K562 (cell line): ENCODE data around the gene ZNF331. TPM values are rescaled to one million over a fixed set of nuclear protein-coding genes. Genes with fewer than 3 reads are reported as not detected.
"Not testable (repeated sequence)": the region's sequence is repeated elsewhere in the genome, so short reads cannot be mapped to it uniquely, and the experiment has no call there.

Source experiments
- ATAC-seq: fragments of 200-7000 bp; cut with Tn5 transposase; 3 replicates; pipeline ENCODE4 v1.9.1; 2020; ENCODE audit warnings: moderate library complexity
- BruUV-seq: library from RNA; stranded (reverse); fragments of 400-500 nt; replicated peaks from 2 replicates; lab custom pipeline; 2021; lab: Mats Ljungman, UMichigan
- CTCF ChIA-PET: fragments of 300-600 bp; formaldehyde crosslinking; extraction: SDS; loops from one replicate; lab custom pipeline; 2021; ENCODE audit warnings: low intra/inter-chr PET ratio; lab: Yijun Ruan, JAX
- POLR2A ChIA-PET: fragments of 300-600, 350-650 bp; sonication (Branson Sonifier 250); formaldehyde crosslinking; extraction: SDS; loops from one replicate; lab custom pipeline; 2021; ENCODE audit warnings: antibody characterized with exemption, inconsistent platforms; lab: Yijun Ruan, JAX
- DNase-seq, 4 experiments: peaks; one replicate each; pipeline versions ENCODE4 v3.0.0 to v3.0.0-alpha.2; 2011 to 2018; ENCODE audit warnings: low spot score in 3 of 4, mixed read lengths in 3 of 4; ENCODE audit errors: extremely low read depth in 1 of 4
- FAIRE-seq: peaks from 2 replicates; lab custom pipeline; 2011; peaks lifted over from hg19 to GRCh38; lab: Jason Lieb, UNC
- H2AFZ ChIP-seq: 2 replicates; pipeline ENCODE4 v1.6.0; 2011; ENCODE audit warnings: low read depth, low read length, control low read depth, inconsistent platforms
- H3K27ac ChIP-seq: fragments of 200-600 bp; 3 replicates; pipeline ENCODE4 v1.8.0; 2011; ENCODE audit warnings: low read depth, mild to moderate bottlenecking, control low read depth, inconsistent platforms, low read length, moderate library complexity, mixed read lengths; ENCODE audit errors: extremely low read depth
- H3K27me3 ChIP-seq, 2 experiments: fragments of 300-600 bp in 1 of 2; 2 replicates in 1 of 2; 3 replicates in 1 of 2; pipeline versions ENCODE4 v1.6.0 to v1.8.0; 2011; ENCODE audit warnings: inconsistent platforms in 2 of 2, low read length in 2 of 2, mild to moderate bottlenecking in 1 of 2, mixed read lengths in 1 of 2, moderate library complexity in 1 of 2; ENCODE audit not compliant: control insufficient read depth in 2 of 2, insufficient read depth in 2 of 2
- H3K36me3 ChIP-seq: fragments of 300-600 bp; 3 replicates; pipeline ENCODE4 v1.8.0; 2011; ENCODE audit warnings: mild to moderate bottlenecking, low read length, inconsistent platforms; ENCODE audit not compliant: control insufficient read depth, insufficient read depth
- H3K4me1 ChIP-seq, 2 experiments: fragments of 200-600 bp in 1 of 2; replicated peaks in 1 of 2; 2 replicates in 1 of 2; 3 replicates in 1 of 2; pipeline versions ENCODE4 v1.5.1 to v1.8.0; 2011; ENCODE audit warnings: inconsistent platforms in 2 of 2, low read length in 2 of 2, mild to moderate bottlenecking in 1 of 2, mixed read lengths in 1 of 2, moderate library complexity in 1 of 2; ENCODE audit not compliant: control insufficient read depth in 2 of 2, insufficient read depth in 2 of 2
- H3K4me2 ChIP-seq: 2 replicates; pipeline ENCODE4 v1.6.1; 2011; ENCODE audit warnings: low read length, control low read depth, inconsistent platforms, mixed read lengths; ENCODE audit not compliant: insufficient read depth
- H3K4me3 ChIP-seq: fragments of 200-600 bp; sonication (generic), shearing (Covaris generic); 2 replicates; pipeline ENCODE4 v1.5.1; 2016; ENCODE audit warnings: control low read depth, inconsistent platforms
- H3K79me2 ChIP-seq: fragments of 200-600 bp; 3 replicates; pipeline ENCODE4 v1.8.0; 2011; ENCODE audit warnings: low read length, inconsistent platforms; ENCODE audit not compliant: control insufficient read depth, insufficient read depth
- H3K9ac ChIP-seq, 2 experiments: 2 replicates each; pipeline versions ENCODE4 v1.6.0 to v1.6.1; 2011; ENCODE audit warnings: low read depth in 2 of 2, low read length in 2 of 2, control low read depth in 1 of 2, inconsistent platforms in 1 of 2, mild to moderate bottlenecking in 1 of 2, mixed read lengths in 1 of 2; ENCODE audit not compliant: insufficient read depth in 1 of 2
- H3K9me1 ChIP-seq: one replicate; pipeline ENCODE4 v1.6.0; 2011; ENCODE audit warnings: inconsistent platforms, mild to moderate bottlenecking, low read length, moderate library complexity; ENCODE audit not compliant: control insufficient read depth, insufficient read depth
- H3K9me3 ChIP-seq: replicated peaks from 2 replicates; pipeline ENCODE4 v1.5.1; 2011; ENCODE audit warnings: low read depth, low read length, inconsistent platforms; ENCODE audit not compliant: control insufficient read depth, insufficient read depth
- H4K20me1 ChIP-seq: replicated peaks from 2 replicates; pipeline ENCODE4 v1.6.1; 2011; ENCODE audit warnings: low read length, inconsistent platforms, mixed read lengths; ENCODE audit not compliant: control insufficient read depth, insufficient read depth
- CTCF ChIP-seq, 3 experiments: IDR thresholded peaks in 2 of 3; conservative IDR thresholded peaks in 1 of 3; 2 replicates each; pipeline ENCODE4 v1.5.1; 2011 to 2012; ENCODE audit warnings: low read length in 3 of 3, mild to moderate bottlenecking in 3 of 3, control low read depth in 2 of 3, improper control_type of control experiment in 1 of 3, inconsistent platforms in 1 of 3, low read depth in 1 of 3, mixed read lengths in 1 of 3, moderate library complexity in 1 of 3; ENCODE audit not compliant: insufficient read depth in 2 of 3
- WGBS: fragments of 100-300 bp; shearing (Covaris generic); methylation state at CpG from one replicate; pipeline ENCODE4 v1.1.6; 2016; ENCODE audit warnings: low coverage, mixed read lengths; ENCODE audit not compliant: insufficient coverage; ENCODE audit errors: missing lambda C conversion rate; 5-methylcytosine and 5-hydroxymethylcytosine counted together
- in situ Hi-C: fragments of 300-500 bp; cut with MboI; formaldehyde crosslinking; loops from 4 replicates; pipeline ENCODE4 v1.15.0; 2018; ENCODE audit warnings: inconsistent platforms, mixed read lengths
- intact Hi-C: fragments of 100-400 bp; cut with micrococcal nuclease; formaldehyde crosslinking; loops from 2 replicates; pipeline ENCODE4 v1.14.2; 2022
- polyA plus RNA-seq, 8 experiments: library from polyadenylated mRNA; depleted of rRNA in 4 of 8; stranded (reverse) in 5 of 8; unstranded in 3 of 8; fragments of >200 nt; fragmentation: Nextera tagmentation in 2 of 8; fragmentation: Illumina TruSeq in 1 of 8; extraction: Ambion mirVana in 2 of 8; extraction: Trizol in 1 of 8; gene quantifications; 2 replicates each; pipeline versions ENCODE4 v1.2.1 to v1.2.3, GENCODE V29; 2011 to 2014; ENCODE audit warnings: inconsistent platforms in 1 of 8, missing spikeins in 1 of 8
- total RNA-seq, 7 experiments: library from RNA; depleted of rRNA in 6 of 7; stranded (reverse); fragments of >200 nt in 6 of 7; fragmentation: Illumina TruSeq in 2 of 7; extraction: Trizol in 2 of 7; gene quantifications; 2 replicates each; pipeline versions ENCODE4 v1.2.1 to v1.2.3, GENCODE V29; 2011 to 2021; ENCODE audit warnings: low replicate concordance in 1 of 7

Gene ZNF331
- total and polyA plus RNA-seq, 9 of the 15 experiments (the other 6 are each of a cell fraction or from before 2014, with no cell fraction given), result 0.23 to 2.7 (median 0.76) TPM

GRCh38 chr19:53503671-53504364, 34.1 kb upstream of the ZNF331 start:
- TF ChIP-seq CTCF (IDR thresholded peaks at IDR 0.05 in 2 of 3, conservative IDR thresholded peaks at IDR 0.05 in 1 of 3; ENCODE audit: insufficient read depth in 2 of 3, low read depth in 1 of 3, low read length in 3 of 3), result 0 out of 6 replicates have a peak, but pooled peaks of 1 of the 3 experiments have one; percentile 11
- H3K9me1 ChIP-seq, DNase-seq, H3K4me1 ChIP-seq, H3K4me2 ChIP-seq, ATAC-seq, H3K27ac ChIP-seq, H3K9me3 ChIP-seq, CTCF ChIA-PET, H4K20me1 ChIP-seq, BruUV-seq, H3K36me3 ChIP-seq, H3K9ac ChIP-seq, H3K79me2 ChIP-seq, FAIRE-seq, H3K4me3 ChIP-seq, H2AFZ ChIP-seq, POLR2A ChIA-PET, intact Hi-C loops: not testable (repeated sequence)
- whole genome bisulfite sequencing, result no CpG with 5 or more reads among the region's 14 CpGs
- H3K27me3 ChIP-seq, result peaks cover 4 to 19% of the 10 kb centered on the region in 2 experiments; a peak in 3 of 5 replicates
- in situ Hi-C loops, result loop anchor here (5.0 kb wide), 1 partner anchor 82 kb away; no protein-coding TSS in a partner anchor

DNA sequence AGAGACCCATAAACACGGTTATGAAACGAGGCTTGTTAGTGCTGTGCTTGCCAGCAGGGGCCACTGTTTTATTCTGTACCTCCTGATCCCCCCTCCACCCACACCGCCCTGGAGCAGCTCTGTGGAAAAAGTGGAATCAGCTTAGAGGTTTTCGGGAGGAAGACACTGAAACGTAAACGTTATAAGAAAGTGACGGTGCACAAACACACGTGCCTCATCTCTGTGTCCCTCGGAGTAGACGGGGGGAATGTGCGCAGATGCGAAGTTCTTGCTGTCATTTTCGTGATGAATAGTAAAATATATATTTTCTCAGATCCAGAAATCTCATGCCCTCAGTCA, 33.6 kb upstream of the ZNF331 start:
- BruUV-seq, CTCF ChIA-PET, H3K9me3 ChIP-seq, H3K4me2 ChIP-seq, H3K9me1 ChIP-seq, H2AFZ ChIP-seq, H3K36me3 ChIP-seq, H3K4me3 ChIP-seq, H3K4me1 ChIP-seq, intact Hi-C loops, H4K20me1 ChIP-seq, H3K9ac ChIP-seq, H3K27ac ChIP-seq, DNase-seq, POLR2A ChIA-PET, H3K79me2 ChIP-seq: not testable (repeated sequence)
- ATAC-seq (peak; percentile 73), FAIRE-seq (peak; percentile 88)
- 2% methylated on average over 11 of the region's 13 CpGs for WGBS
- peaks cover 4 to 19% of the 10 kb centered on the region in 2 experiments; a peak in 3 of 5 replicates for H3K27me3 ChIP-seq
- in situ Hi-C loops, result loop anchor here (5.0 kb wide), 1 partner anchor 82 kb away; no protein-coding TSS in a partner anchor
